Measurements from ENCODE around the gene PADI2. TPM values are rescaled to one million over a fixed set of nuclear protein-coding genes. Genes with fewer than 3 reads are reported as not detected.
"Not testable (repeated sequence)": the region's sequence is repeated elsewhere in the genome, so short reads cannot be mapped to it uniquely, and the experiment has no call there.

The PADI2 gene
- total RNA-seq, 1 experiment from 2014 or later = 1.3 TPM

- no peak for DNase-seq (ENCODE audit: low read depth)
Measured at GRCh38 chr1:17082761-17083160, 36.5 kb downstream of the PADI2 start.

- no peak for DNase-seq (ENCODE audit: low read depth)
Measured at GRCh38 chr1:17081439-17081838, 37.8 kb downstream of the PADI2 start.

GRCh38 chr1:17080880-17081279 is 38.4 kb downstream of the PADI2 start:
- no peak for DNase-seq (ENCODE audit: low read depth)

- no peak for DNase-seq (ENCODE audit: low read depth)
Measured at GRCh38 chr1:17080085-17080759, 39.0 kb downstream of the PADI2 start.

- no peak for DNase-seq (ENCODE audit: low read depth)
Measured at GRCh38 chr1:17078991-17079868, 40.0 kb downstream of the PADI2 start.

- DNase-seq (ENCODE audit: low read depth) = peak; percentile 34
Measured at GRCh38 chr1:17075470-17076255, 43.6 kb downstream of the PADI2 start.

GRCh38 chr1:17071794-17072193 is 47.5 kb downstream of the PADI2 start:
- no peak for DNase-seq (ENCODE audit: low read depth)

- no peak for DNase-seq (ENCODE audit: low read depth)
Measured at GRCh38 chr1:17070163-17070525, 49.1 kb downstream of the PADI2 start.

- no peak for DNase-seq (ENCODE audit: low read depth)
Measured at GRCh38 chr1:17069452-17070162, 49.6 kb downstream of the PADI2 start.

- no peak for DNase-seq (ENCODE audit: low read depth)
Measured at GRCh38 chr1:17068789-17069188, 50.5 kb downstream of the PADI2 start.

- DNase-seq (ENCODE audit: low read depth) = no peak
Measured at GRCh38 chr1:17067465-17068240, 51.6 kb downstream of the PADI2 start.

GRCh38 chr1:17067069-17067426 is 52.2 kb downstream of the PADI2 start:
- no peak for DNase-seq (ENCODE audit: low read depth)

GRCh38 chr1:17066361-17067068 is 52.7 kb downstream of the PADI2 start:
- DNase-seq (ENCODE audit: low read depth) = no peak

GRCh38 chr1:17065666-17066065 is 53.6 kb downstream of the PADI2 start:
- DNase-seq (ENCODE audit: low read depth) = no peak

- not testable (repeated sequence) for DNase-seq (ENCODE audit: low read depth)
Measured at GRCh38 chr1:17062751-17063150, 56.5 kb downstream of the PADI2 start.

- no peak for DNase-seq (ENCODE audit: low read depth)
Measured at GRCh38 chr1:17061892-17062291, 57.4 kb downstream of the PADI2 start.

GRCh38 chr1:17061486-17061885 is 57.8 kb downstream of the PADI2 start:
- no peak for DNase-seq (ENCODE audit: low read depth)

- no peak for DNase-seq (ENCODE audit: low read depth)
Measured at GRCh38 chr1:17060306-17060749, 58.9 kb downstream of the PADI2 start.

- DNase-seq (ENCODE audit: low read depth) = peak; percentile 73
Measured at GRCh38 chr1:17059391-17060305, 59.6 kb downstream of the PADI2 start.

Data from M059J (cell line).